ELF-1 (cell line): Measurements from ENCODE around the gene HABP4.
"Not testable (repeated sequence)": the region's sequence is repeated elsewhere in the genome, so short reads cannot be mapped to it uniquely, and the experiment has no call there.

ENCODE experiments used
- DNase-seq: peaks from one replicate; pipeline ENCODE4 v3.0.0-alpha.2; 2016; ENCODE audit warnings: low read depth, low spot score

The HABP4 gene

GRCh38 chr9:96496368-96497116 lies 46.6 kb downstream of the HABP4 start:
- no peak for DNase-seq

GRCh38 chr9:96497117-96497399 lies 47.1 kb downstream of the HABP4 start:
- DNase-seq = no peak

DNA sequence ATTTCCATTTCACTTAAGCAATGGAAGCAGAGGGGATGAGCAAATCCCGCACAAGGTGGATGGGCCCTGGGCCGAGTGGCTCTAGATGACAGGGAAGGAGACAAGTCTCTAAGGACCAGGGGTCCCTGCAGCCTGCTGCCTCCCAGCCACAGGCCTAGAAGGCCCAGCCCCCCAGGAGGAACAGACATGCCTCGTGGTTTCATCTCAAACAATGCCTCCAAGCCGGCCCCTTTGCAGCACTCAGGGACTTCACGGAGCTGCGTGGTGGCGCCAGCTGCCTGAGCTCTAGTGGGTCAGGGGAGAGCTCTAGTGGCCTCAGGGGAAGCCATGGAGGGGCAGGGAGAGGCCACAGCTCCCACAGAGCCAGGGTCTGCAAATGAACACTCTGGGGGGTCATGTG lies 48.8 kb downstream of the HABP4 start:
- no peak for DNase-seq

DNA sequence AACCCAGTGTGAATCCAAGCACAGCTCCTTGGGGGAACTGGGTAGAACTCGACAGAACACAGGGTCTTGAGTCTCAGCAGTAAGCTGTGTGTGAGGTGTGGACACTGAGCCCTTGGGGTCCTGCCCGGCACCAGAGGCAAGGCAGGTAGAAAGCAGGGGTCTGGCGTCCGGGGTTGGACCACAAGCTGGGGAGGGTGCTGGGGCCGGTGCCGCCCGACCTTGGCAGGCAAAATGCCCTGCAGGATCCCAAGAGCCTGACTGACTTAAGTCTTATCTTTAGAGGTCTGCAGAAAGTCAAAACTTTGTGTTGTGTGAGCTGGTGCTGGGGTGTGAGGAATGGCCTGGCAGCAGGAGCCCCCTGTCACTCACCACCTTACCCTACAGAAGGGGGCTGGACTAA lies 49.3 kb downstream of the HABP4 start:
- DNase-seq = no peak

DNA sequence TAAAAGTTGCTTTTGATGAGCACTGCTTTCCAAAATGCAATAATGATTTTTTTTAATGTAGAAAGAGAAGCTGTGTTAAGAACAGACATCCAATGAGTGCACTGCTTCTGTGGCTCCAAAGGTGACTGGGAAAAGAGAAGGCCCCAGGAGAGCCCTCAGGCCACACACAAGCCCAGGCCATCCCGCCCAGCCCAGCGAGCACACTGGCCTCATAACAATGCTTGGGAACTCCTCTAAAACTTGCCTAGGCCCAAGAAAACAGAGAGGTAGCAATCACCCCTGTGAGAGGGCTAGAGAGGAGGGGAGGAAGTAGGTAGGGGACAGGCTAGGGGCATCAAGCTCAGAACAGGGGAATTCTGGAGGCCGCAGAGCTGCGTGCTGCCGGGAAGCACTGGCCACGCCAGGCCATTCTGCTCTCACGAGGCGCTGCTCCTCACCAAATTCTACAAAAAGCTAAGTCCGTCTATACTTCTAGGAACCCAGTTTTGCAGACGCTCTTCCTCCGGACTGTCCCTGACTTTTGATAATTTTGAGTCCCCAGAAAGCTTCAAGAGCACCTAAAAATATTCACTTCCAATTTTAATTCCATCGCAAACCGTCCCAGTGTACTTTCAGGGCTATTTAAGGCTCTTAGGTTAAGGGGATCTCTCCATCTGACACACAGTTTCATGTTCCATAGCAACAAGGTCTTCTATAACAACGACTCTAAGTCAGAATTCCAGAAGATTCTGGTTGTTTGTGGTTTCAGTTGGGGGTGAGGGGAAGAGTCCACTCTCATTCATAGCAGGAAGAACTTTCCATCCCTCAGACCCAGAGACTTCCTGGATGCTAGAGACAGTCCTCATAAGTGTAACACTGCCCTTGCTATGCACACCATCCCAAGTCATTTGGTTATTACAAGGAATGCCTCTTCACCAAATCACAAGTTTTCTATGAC lies 51.0 kb downstream of the HABP4 start:
- peak; percentile 70 for DNase-seq

GRCh38 chr9:96501633-96502538 lies 51.9 kb downstream of the HABP4 start:
- DNase-seq = no peak

DNA sequence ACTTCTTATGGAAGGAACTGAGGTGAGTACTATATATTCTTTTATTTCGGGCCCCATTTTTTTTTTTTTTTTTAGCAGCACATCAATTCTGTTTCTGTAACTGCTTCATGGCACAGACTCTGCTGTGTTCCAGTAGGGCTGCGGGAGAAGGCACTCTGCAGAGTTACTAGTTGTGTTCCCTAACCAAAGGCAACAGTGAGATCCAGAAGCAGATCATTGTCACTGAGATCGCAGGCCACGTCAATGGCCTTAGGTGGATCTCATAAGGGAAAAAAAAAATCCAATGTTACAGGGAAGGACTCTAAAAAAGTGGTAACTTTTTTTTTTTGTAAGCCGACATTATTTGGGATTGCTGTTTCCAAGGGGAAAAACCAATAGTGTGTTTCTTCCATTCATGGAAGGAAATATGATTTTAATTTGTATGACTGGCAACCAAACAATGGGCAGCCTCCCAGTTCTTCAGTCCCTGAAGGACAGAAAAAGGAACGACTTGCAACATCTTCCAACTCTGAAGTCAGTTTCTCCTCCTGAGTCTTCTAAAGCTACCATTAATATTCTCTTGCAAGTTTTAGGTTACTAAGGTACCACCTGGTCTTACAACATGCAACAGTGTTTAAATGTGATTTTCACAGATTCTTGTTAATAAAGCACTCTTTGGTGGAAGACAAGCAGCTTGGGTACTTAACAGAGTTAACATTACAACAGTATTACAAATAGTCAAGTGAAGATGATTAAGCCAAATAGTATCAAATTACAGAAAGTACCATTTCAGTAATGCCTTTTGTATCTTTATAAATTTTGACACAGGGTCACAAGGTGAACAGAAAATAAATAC lies 52.8 kb downstream of the HABP4 start:
- no peak for DNase-seq

DNA sequence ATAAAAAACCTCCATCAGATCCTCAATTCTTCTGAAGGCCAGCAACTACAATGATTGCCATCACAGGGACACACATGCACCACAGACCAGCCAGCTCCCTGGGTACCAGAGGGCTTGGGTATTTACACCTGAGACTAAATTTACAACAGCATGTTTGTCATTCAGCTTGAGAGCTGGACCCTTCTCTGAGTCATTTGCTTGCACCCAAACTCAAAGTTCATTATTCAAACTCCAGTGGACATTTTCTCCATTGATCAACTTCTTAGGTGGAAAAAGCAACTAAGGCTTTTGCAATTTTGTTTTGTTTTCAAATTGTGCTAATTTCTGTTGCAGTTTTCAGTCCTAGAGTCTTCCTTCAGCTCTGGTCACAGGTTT lies 53.4 kb downstream of the HABP4 start:
- not testable (repeated sequence) for DNase-seq

- no peak for DNase-seq
These were observed 53.9 kb downstream of the HABP4 start for GRCh38 chr9:96503918-96504317.

- DNase-seq = no peak
These were observed 55.5 kb downstream of the HABP4 start for GRCh38 chr9:96505316-96505991.

- DNase-seq = no peak
These were observed 58.4 kb downstream of the HABP4 start for GRCh38 chr9:96508227-96508940.

GRCh38 chr9:96509026-96509425 lies 59.1 kb downstream of the HABP4 start:
- no peak for DNase-seq

GRCh38 chr9:96509848-96510247 lies 59.9 kb downstream of the HABP4 start:
- no peak for DNase-seq

GRCh38 chr9:96510258-96510657 lies 60.3 kb downstream of the HABP4 start:
- DNase-seq = no peak

- DNase-seq = no peak
These were observed 62.3 kb downstream of the HABP4 start for GRCh38 chr9:96512240-96512639.

DNA sequence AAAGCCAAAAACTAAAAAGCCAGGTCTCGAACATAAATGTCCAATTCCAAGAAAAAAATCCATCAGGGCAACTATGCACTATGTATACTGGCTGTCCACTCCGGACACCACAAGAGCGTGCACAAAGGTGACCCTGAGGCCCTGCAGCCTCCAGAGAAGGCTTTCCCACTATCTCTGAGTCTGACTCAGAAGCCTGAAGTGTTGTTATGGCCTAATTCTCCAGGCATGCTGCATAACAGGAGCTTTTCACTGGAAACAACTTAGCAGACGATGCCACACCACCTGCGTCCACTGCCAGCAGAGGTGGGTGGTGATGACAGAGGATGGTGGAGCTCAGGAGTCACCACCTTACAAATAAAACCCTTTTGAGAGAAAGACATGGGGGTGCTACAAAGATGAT lies 63.7 kb downstream of the HABP4 start:
- DNase-seq = no peak

DNA sequence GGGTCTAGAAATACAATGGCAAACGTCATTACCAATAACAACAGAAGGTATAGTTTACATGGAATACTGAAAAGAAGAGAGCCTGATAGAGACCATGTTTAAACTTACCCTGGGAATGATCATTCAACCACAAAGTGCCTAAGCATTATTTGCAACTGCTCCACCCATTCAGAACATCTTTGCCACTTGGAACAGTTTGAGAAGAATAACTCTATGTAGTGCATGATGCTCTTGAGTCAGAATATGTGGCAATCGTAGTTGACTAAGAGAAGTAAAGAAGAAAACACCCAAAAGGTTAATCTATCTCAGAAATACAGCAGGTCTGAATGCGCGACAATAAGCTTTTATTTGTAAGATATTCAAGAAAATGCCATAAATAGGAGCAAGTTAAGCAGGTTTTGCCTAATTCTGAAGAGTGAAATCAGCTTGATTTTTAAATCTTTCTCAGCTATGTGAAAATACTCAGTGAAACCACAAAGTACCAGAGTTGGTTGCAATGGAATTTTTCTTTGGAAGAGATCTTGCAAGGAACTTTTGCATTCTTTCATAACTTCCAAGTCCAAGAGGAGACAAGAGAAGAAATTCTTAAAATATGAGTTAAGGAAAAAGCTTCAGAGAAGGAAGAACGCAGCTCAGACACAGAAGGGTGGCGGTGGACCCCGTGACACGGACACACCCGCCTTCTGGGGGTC lies 64.3 kb downstream of the HABP4 start:
- DNase-seq = no peak

DNA sequence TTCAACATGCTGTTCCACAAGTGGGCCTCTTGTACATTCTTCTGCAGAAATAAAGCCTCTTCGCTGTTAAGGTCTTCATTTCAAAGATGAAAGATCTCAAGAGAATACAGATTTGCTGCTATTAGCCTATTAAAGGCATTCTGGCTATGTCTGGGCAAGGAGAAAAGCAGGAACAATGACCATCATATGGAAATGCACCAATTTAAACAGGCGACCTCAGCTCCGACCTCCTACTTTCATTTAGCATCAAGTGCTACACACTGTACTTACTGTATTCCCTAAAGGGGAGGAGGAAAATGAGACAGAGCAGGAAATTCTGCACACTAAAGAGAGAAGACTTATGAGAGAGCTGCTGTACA lies 64.8 kb downstream of the HABP4 start:
- DNase-seq = no peak
